ENCODE data around the gene ZFYVE26.
"Not testable (repeated sequence)": the region's sequence is repeated elsewhere in the genome, so short reads cannot be mapped to it uniquely, and the experiment has no call there.

ZFYVE26 gene

GRCh38 chr14:67705211-67705610, 111.2 kb downstream of the ZFYVE26 start:
- DNase-seq (ENCODE audit: low read depth): no peak

- DNase-seq (ENCODE audit: low read depth): peak; percentile 1
Observed at GRCh38 chr14:67704484-67705089, 111.8 kb downstream of the ZFYVE26 start.

- no peak for DNase-seq (ENCODE audit: low read depth)
Observed at GRCh38 chr14:67703997-67704396, 112.4 kb downstream of the ZFYVE26 start.

GRCh38 chr14:67701492-67701891, 114.9 kb downstream of the ZFYVE26 start, which contains the start of gene RDH12:
Gene RDH12, plus strand, starts transcription at chr14:67701886. Its CDS starts 20,757 bp downstream, at chr14:67722643.
- DNase-seq (ENCODE audit: low read depth): not testable (repeated sequence)

- DNase-seq (ENCODE audit: low read depth): no peak
Observed at GRCh38 chr14:67698179-67698578, 118.2 kb downstream of the ZFYVE26 start.

- no peak for DNase-seq (ENCODE audit: low read depth)
Observed at GRCh38 chr14:67697006-67697405, 119.4 kb downstream of the ZFYVE26 start.
